ENCODE results near the gene FCRL6.

The FCRL6 gene

DNA sequence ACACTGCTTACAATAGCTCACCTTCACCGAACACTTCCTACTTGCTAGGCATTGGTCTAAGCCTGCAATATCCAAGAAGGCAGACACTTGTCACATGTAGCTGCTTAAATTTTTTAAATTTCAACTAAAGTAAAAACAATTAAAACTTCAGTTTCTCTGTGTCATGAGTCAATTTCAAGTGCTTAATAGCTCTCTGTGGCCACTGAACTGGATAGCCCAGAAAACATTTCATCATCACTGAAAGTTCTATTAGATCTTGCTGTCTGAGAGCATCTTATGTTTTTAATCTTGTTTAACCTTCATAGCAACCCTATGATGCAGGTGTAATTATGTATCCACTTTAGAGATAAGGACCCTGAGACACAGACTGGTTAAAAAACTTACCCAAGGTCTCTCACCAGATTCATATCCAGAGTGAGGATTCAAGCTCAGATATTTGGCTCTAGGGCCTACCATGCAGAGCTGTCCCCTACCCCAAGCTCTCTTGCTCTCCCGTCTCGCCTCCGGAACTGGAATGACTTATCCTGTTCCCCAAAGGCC is 2.6 kb upstream of the FCRL6 start:
- DNase-seq (ENCODE audit: low spot score) = no peak

DNA sequence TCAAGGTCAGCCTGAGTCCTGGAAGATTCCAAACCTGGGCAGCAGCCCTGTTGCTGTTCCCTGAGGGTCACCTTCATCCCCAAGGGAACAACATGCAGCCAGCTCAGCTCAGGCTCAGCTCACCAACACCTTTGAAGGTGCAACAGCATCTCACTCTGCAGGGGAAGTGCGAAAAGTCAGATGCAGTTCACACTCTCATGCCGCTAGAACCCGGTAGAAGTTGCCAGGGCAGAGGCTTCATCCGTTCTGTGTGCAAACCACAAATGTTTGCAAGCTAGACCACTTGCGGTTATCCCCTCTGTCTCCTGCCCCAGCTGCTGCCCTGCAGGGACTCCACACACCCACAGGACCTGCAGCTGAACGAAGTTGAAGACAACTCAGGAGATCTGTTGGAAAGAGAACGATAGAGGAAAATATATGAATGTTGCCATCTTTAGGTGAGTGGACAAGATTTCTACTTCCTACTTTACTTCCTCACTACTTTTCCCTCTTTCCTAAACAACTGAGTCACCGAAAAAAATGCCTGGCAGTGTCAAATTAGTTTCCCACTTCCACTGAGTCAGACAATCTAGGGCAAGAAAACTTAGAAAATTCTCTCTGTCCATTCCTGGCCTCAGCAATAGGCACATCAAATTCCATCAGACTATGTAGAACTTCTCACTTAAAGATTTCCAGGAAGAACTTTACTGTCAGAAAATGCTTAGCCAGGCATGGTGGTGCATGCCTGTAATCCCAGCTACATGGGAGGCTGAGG is 1.8 kb upstream of the FCRL6 start:
- DNase-seq (ENCODE audit: low spot score) = no peak

DNA sequence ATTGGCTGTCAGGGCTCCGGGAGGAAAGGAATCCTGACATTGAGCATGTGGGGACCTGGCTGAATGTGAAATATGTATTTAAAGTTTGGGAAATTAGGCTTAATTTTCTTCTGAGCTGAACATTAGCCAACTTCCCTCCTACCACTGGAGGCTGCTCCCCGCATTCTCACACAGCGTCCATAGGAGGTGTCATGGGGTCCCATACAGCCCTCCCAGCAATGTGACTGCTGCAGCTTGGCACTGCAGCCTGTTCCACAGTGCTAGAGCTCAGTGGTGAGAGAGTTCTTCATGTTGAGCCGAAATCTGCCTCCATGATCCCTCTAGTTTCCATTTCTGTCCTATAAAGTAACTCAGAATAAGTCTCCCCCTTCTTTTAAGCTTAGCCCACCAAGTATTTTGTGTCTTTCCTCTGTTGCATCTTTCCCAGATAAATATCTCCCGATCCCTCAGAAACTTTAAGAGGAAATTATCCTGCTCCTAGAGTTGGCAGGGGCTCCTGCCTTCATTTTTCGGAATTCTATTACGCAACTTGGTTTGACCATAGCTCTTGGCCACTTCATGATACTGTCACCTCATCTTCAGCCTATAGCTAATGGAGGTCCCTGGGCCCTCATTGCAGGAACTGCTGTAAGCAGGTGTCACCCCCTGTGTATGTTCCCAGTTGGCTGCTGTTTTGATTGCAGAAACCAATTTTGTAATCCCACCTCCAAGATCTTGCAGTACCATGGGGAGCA is 2.0 kb downstream of the FCRL6 start:
- DNase-seq (ENCODE audit: low spot score) = no peak

DNA sequence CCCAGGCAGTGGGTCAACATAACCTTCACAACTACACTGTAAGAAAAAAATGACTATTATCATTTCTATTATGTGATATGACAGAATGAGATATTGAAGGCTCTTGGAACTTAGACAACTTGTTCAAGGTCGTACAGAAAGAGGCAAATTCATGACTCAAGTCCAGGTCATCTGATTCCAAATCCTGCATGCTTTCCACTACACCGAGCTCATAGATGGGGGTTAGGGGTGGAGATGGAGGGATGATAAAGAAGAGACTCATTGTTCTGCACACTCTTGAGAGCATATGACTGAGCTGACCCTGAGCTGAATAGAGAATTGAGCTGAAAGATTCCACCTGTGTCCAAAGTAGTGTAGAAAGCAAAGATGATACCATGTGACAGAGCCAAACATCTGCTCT is 2.8 kb downstream of the FCRL6 start:
- DNase-seq (ENCODE audit: low spot score) = no peak

DNA sequence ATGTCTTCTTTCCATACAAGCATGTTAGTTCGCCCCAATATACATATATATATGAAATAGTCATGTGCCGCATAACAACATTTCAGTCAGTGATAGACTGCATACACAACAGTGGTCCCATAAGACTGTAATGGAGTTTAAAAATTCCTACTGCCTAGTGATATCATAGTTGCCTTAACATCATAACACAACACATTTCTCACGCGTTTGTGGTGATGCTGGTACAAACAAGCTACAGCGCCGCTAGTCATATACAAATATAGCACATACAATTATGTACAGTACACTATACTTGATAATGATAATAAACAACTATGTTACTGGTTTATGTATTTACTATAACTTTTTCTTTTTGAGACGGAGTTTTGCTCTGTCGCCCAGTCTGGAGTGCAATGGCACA is 13.8 kb downstream of the FCRL6 start:
- no peak for DNase-seq (ENCODE audit: low spot score)

DNA sequence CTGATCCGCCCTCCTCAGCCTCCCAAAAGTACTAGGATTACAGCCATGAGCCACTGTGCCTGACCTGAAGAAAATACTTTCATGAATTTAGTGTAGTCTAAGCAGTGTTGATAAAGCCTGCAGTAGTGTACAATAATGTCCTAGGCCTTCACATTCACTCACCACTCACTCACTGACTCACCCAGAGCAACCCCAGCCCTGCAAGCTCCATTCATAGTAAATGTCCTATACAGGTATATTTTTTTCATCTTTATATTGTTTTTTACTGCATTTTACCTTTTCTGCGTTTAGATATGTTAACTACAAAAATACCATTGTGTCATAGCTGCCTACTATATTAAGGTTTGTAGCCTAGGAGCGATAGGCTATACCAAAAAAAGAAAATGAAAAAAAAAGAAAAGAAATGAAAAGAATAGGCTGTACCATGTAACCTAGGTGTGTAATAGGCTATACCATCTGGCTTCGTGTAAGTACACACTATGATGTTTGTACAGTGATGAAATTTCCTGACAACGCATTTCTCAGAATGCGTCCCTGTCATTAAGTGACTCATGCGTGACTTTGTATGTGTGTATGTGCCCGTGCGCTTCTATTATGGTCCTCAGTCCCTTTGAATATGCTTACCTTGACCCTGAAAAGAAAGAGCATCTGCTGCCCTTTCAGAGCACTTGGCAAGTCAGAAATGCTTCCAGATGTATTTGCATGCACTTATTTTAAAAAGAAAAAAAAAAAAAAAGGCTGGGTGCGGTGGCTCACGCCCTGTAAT is 15.3 kb downstream of the FCRL6 start:
- DNase-seq (ENCODE audit: low spot score) = no peak

DNA sequence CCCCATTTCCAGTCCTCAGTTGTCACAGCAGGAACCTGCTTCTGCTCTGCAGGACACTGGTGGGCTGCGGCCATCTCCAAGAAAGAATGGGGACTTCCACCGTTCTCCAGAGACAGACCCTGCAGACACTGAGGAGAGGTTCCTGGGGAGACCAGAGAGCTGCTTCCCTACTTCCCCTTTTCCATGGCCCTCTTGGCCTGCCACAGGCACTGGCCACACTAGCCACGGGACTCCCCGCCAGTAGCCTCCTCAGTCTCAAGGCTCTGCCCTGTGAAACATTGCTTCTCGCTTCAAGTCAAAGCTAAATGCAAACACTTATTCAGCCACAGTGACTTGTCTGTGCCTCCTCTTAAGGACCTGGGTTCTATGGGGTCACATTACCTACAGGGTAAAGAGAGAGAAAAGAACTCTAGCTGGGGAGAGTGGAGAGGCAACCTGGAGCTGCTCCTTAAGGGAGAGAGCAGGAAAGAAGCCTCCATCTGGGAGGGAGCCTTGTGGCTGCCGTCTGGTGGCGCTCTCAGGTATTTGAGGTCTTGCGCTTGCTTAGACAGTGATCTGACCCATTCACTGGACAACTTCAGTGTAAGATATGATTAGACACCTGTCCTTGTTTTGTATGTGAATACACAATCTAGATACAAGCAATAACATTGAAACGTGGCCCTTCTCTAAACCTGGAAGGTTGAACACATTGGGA is 19.2 kb downstream of the FCRL6 start:
- peak; percentile 60 for DNase-seq (ENCODE audit: low spot score)

DNA sequence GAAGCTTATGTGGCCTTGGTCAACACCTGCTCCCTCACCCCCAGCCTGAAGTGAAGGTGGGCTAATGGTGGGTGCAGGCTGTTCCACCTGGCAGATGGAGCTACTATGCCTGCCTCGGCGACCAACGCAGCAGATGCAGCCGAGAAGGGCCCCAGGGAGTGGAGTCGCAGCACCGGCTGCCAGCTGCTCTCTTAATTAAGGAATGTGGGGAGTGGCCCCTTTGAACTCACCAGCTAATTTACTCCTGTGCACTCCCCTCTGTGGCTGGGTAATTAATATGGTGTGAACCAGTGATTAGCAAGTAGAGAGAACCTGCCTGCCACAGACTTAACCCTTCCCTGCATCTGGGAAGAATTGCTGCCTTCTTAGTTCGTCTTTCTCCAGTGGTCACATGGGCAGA is 21.2 kb downstream of the FCRL6 start:
- no peak for DNase-seq (ENCODE audit: low spot score)

DNA sequence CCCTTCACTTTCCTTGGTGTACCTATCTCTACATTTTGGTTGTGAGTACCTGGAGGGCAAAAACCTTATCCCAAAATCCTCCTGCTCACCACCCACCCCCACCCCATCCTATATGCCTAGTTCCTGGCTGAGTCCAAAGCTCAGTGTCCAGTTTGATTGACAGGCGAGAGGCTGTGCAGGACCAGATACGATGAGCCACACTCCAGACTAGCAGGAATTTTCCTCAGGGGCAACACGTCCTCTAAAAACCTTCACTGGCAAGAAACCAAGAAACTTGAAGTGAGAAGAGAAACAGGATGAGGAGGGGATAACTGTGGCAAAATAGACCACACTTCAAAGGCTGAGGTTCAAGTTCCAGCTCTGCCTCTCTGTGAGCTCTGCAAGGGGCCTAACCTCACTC is 23.4 kb downstream of the FCRL6 start:
- DNase-seq (ENCODE audit: low spot score) = no peak

DNA sequence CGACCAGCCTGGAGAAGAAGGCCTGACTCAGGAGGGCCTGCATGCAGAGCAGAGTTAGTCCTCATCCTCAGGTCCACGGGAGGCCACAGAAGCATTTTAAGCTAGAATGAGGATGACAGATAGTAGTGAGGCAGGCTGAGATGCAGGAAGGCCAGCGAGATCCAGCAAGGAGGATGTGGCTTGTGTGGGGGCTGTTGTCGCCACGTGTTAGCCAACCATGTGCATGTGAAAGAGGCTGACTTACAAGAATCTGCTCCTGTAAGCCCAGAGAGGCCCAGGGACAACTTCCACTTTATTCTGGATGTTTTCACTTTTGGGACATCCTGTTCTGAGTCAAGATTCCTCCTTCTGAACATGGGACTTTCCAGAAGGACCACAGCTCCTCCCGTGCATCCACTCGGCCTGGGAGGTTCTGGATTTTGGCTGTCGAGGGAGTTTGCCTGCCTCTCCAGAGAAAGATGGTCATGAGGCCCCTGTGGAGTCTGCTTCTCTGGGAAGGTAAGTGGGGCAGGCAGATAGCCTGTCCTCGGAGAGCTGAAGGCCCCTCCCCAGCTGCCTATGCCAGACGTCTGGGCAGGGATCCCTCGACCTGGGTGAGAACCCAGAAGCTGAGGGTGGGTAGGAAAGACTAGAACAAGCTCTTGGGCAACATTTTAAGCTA is 24.4 kb downstream of the FCRL6 start, which contains the start of gene SLAMF8:
SLAMF8 (plus strand) TSS at position 433 of the 661 bp plus-strand sequence; CDS start at position 459, 26 bp downstream.
- peak; percentile 68 for DNase-seq (ENCODE audit: low spot score)

DNA sequence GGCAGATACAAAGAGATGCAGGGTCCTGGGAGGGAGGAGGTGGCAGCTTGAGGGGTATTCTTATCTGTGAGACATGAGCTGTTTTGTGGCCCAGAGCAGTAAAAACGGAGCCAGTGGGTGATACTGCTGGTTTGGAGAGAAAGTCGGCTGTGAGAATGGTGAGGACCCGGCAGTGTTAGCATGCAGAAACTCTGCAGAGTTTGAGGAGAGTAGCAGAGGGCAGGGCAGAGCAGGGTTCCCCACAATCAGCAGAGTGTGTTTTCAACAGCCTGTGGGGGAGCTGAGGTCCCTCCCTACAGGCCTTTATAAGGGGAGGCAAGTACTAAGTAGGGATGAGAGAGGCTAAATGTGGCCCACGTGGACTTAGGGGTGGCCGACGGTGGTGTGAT is 24.9 kb downstream of the FCRL6 start:
- DNase-seq (ENCODE audit: low spot score) = no peak

DNA sequence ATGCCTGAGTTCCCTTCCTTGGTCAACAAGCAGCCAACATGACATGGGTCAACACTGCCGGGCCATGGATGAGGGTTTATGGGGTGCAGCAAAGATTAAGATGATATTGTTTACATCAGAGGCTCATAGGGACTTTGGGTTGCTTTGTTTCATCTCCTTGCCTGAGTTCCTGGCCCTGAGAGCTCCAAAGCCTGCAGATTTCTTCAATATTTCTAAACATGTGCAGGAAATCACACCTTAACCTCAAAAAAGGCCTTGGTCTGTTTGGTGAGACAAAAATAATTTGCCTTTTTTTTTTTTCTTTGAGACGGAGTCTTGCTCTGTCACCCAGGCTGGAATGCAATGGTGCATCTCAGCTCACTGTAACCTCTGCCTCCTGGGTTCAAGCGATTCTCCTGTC is 25.4 kb downstream of the FCRL6 start:
- DNase-seq (ENCODE audit: low spot score) = no peak

DNA sequence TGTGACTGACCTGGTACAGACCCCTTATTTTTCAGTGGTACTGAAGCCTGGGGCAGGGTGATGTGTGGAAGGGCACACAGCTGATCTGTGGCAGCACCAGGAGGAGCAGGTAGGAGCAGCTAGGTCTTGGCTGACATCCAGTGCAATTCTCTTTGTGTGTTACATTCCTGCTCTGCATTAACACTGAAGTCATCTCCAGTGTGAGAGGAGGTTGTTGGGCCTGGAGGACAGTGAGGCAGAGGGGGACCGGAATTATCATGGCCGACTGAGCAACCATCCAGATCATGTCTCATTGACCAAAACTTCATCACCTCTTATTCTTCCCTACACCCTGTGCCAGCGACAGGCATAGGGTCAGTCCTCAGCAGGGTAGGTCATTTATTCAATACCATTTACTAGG is 26.0 kb downstream of the FCRL6 start:
- no peak for DNase-seq (ENCODE audit: low spot score)

DNA sequence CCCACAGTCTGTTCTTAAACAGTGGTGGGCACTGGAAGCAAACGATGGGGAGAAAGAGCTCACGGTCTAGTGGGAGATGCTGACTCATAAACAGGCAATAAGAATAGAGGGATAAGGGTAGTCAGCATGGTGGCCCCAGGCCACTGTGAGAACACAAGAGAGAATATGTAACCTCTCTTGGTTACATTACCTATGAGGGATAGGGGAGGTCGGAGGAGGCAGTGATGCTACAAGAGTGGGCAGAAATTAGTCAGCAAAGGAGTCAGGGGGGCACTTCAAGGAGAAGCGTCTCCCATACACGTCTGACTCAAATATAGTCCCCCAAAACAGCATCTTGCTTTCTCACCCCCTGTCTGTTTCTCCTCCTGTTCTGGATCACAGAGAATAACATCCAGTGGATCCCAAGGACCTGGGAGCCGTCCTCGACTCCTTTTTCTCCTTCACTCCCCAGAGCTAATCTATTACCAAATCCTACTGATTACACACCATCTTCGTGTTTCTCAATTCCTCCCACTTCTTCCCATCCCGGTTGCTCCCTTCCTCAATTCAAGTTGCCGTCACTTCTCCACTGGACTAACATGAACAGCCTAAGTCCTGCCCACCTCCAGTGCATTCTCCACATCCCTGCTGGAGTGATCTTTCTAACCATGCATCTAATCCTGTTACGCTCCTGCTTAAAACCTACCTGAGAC is 26.6 kb downstream of the FCRL6 start:
- DNase-seq (ENCODE audit: low spot score) = peak; percentile 55

DNA sequence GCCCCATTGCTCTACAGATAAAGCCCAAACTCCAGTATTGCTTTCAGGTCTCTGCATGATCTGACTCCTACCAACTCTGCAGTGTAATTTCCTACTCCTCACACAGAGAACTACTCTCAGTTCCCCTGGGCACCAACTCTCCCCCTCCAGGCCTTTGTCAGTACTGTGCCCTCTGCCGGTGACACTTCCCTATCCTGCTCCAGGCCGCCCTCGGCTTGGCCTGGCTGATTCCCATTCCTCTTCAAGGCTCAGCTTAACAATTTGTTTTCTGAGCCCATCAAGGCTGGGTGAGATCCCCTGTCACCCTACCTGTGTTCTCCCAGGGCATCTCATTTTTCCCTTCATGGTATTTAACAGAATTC is 27.1 kb downstream of the FCRL6 start:
- DNase-seq (ENCODE audit: low spot score) = peak; percentile 63

DNA sequence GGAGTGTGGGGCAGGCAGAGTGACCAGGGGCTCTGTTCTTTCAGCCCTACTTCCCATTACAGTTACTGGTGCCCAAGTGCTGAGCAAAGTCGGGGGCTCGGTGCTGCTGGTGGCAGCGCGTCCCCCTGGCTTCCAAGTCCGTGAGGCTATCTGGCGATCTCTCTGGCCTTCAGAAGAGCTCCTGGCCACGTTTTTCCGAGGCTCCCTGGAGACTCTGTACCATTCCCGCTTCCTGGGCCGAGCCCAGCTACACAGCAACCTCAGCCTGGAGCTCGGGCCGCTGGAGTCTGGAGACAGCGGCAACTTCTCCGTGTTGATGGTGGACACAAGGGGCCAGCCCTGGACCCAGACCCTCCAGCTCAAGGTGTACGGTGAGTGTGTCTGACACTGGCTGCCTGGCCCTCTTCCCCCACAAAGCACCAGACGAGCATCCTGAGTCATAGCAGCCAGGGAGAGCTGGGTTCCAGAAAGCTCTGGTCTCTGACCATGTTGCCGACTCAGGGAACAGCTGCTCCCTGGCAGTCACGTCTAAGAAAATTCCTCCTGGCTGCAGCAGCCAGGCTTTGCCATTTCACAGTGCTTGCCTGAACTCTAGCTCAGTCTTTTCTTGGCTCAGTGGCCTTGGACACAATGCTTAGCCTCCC is 27.8 kb downstream of the FCRL6 start:
- DNase-seq (ENCODE audit: low spot score) = no peak

DNA sequence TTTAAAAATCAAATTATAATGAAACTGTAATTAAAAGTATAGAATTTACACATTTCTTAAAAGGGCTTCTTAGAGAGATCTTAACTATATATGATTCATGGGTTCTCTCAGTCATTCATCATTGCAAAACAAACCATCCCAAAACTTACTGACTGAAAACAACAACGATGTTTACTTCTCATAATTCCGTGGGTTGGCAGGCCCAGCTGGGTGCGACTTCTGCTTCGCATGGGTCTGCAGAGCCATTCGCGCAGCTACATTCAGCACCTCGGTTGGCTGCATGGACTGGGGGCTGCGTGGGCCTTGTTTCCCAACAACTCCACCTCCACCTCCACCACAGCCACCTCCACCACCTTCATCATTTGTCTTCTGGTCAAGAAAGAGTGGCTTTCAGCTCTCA is 28.6 kb downstream of the FCRL6 start:
- no peak for DNase-seq (ENCODE audit: low spot score)

DNA sequence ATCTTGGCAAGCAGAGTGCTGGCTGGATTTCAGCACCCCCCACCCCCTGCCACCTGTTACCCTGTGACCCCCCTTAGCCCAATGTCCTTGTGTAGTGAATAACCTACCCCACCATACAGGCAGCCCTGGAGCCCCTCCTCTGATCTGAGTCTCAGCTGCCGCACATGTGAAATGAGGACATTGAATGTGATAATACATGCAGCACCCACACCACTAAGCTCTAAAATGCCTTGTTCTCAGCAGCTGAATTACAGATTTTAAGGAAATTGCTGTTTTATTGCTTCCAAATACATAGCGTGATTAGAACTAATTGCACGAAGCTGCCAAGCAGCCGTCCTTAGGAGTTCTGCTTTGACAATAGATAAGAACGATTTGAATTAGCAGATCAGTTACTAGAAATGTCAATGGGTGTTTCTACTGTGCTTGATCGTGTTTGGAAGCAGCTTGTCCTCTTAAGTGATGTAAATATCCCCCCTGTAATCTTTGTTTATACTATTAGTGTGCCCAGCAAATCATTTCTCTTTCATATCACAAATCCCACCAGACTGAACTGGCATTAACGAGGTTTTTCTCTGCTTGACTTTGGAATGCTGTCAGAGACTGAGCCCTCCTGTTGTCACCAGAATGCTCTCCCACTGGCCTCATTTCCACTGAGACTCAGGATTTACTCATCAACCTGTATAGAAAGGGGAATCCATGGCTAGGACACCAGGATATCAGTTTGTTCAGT is 29.4 kb downstream of the FCRL6 start:
- DNase-seq (ENCODE audit: low spot score) = peak; percentile 24

DNA sequence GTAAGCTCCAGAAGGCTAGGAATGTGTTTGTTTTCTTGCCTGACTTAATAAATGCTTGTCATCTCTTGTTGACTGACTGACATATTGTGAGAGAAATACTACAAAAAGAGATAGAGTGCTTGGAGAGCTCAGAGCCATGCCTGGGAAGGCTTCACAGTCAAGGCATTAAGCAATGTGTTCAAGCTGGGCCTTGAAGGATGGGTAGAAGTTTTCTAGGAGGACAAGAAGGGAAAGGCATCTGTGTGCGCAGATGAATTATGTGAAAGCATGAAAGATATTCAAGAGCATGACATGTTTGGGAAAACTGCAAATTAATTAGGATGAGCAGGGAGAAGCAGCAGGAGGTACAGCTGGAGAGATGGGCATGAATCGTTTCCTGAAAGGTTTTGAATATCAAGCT is 30.1 kb downstream of the FCRL6 start:
- no peak for DNase-seq (ENCODE audit: low spot score)

DNA sequence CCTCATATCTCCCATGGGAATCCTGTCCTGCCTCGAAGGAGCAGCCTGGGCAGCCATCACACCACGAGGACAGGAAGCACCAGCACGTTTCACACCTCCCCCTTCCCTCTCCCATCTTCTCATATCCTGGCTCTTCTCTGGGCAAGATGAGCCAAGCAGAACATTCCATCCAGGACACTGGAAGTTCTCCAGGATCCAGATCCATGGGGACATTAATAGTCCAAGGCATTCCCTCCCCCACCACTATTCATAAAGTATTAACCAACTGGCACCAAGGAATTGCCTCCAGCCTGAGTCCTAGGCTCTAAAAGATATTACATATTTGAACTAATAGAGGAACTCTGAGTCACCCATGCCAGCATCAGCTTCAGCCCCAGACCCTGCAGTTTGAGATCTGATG is 33.2 kb downstream of the FCRL6 start:
- DNase-seq (ENCODE audit: low spot score) = no peak
